ENCODE measurements around the gene CASKIN1.
A peak's percentile ranks its signal among the peaks of the same experiment; 100 is the strongest.

CASKIN1 gene

GRCh38 chr16:2233046-2233775 is 36.8 kb upstream of the CASKIN1 start:
- no peak for DNase-seq

GRCh38 chr16:2232094-2232990 is 35.9 kb upstream of the CASKIN1 start:
- no peak for DNase-seq

- DNase-seq = no peak
Measured at GRCh38 chr16:2231016-2231931, 34.9 kb upstream of the CASKIN1 start.

GRCh38 chr16:2230376-2230775 is 34.0 kb upstream of the CASKIN1 start:
- no peak for DNase-seq

GRCh38 chr16:2229632-2230250 is 33.3 kb upstream of the CASKIN1 start:
- no peak for DNase-seq

GRCh38 chr16:2229091-2229490 is 32.7 kb upstream of the CASKIN1 start:
- no peak for DNase-seq

GRCh38 chr16:2228161-2228824 is 31.9 kb upstream of the CASKIN1 start:
- no peak for DNase-seq

GRCh38 chr16:2226918-2227317 is 30.5 kb upstream of the CASKIN1 start:
- no peak for DNase-seq

GRCh38 chr16:2226245-2226793 is 29.9 kb upstream of the CASKIN1 start:
- DNase-seq = no peak

GRCh38 chr16:2223942-2224486 is 27.6 kb upstream of the CASKIN1 start:
- no peak for DNase-seq

- DNase-seq = peak; percentile 99
Measured at GRCh38 chr16:2223221-2223941, 27.0 kb upstream of the CASKIN1 start, which contains the start of gene E4F1. TSS of gene E4F1 (plus strand) at chr16:2223591. CDS start at chr16:2223614, 23 bp downstream.

GRCh38 chr16:2216330-2216729 is 19.9 kb upstream of the CASKIN1 start:
- no peak for DNase-seq

GRCh38 chr16:2214719-2214968 is 18.2 kb upstream of the CASKIN1 start, which contains the start of gene PGP:
TSS of gene PGP (minus strand) at chr16:2214840. CDS start at chr16:2214777, 63 bp downstream.
- DNase-seq = no peak

GRCh38 chr16:2213817-2214718 is 17.7 kb upstream of the CASKIN1 start:
- DNase-seq = peak; percentile 61

- DNase-seq = peak; percentile 64
Measured at GRCh38 chr16:2212362-2213324, 16.2 kb upstream of the CASKIN1 start.

- peak; percentile 63 for DNase-seq
Measured at GRCh38 chr16:2211923-2212347, 15.5 kb upstream of the CASKIN1 start.

GRCh38 chr16:2210386-2211365 is 14.3 kb upstream of the CASKIN1 start, which contains the start of gene BRICD5:
TSS of gene BRICD5 (minus strand) at chr16:2210863. CDS start at chr16:2210833, 30 bp downstream.
- DNase-seq = peak; percentile 67

All from activated CD8-positive, alpha-beta memory T cell treated with anti-CD3 and anti-CD28 coated beads for 24 hours (primary cell).